ENCODE data around the gene FOXP1.

The FOXP1 gene

GRCh38 chr3:71195492-71195891 lies 388.0 kb downstream of the FOXP1 start:
- no peak for DNase-seq

- no peak for DNase-seq
Measured at GRCh38 chr3:71194785-71195184, 388.7 kb downstream of the FOXP1 start.

GRCh38 chr3:71191031-71191482 lies 392.5 kb downstream of the FOXP1 start:
- DNase-seq, result no peak

GRCh38 chr3:71189480-71189879 lies 394.0 kb downstream of the FOXP1 start:
- DNase-seq, result no peak

- DNase-seq, result no peak
Measured at GRCh38 chr3:71187715-71188114, 395.8 kb downstream of the FOXP1 start.

- DNase-seq, result no peak
Measured at GRCh38 chr3:71186801-71187200, 396.7 kb downstream of the FOXP1 start.

- no peak for DNase-seq
Measured at GRCh38 chr3:71185733-71186455, 397.6 kb downstream of the FOXP1 start.

GRCh38 chr3:71184252-71184651 lies 399.3 kb downstream of the FOXP1 start:
- no peak for DNase-seq

GRCh38 chr3:71183549-71183948 lies 400.0 kb downstream of the FOXP1 start:
- no peak for DNase-seq

GRCh38 chr3:71180524-71180923 lies 403.0 kb downstream of the FOXP1 start:
- no peak for DNase-seq

GRCh38 chr3:71177375-71177774 lies 406.2 kb downstream of the FOXP1 start:
- no peak for DNase-seq

GRCh38 chr3:71176366-71176765 lies 407.2 kb downstream of the FOXP1 start:
- DNase-seq, result no peak

- no peak for DNase-seq
Measured at GRCh38 chr3:71175691-71176365, 407.7 kb downstream of the FOXP1 start.

- DNase-seq, result no peak
Measured at GRCh38 chr3:71172951-71173350, 410.6 kb downstream of the FOXP1 start.

GRCh38 chr3:71172189-71172588 lies 411.3 kb downstream of the FOXP1 start:
- no peak for DNase-seq

- no peak for DNase-seq
Measured at GRCh38 chr3:71171247-71171646, 412.3 kb downstream of the FOXP1 start.

- no peak for DNase-seq
Measured at GRCh38 chr3:71168880-71169411, 414.6 kb downstream of the FOXP1 start.

GRCh38 chr3:71168121-71168721 lies 415.3 kb downstream of the FOXP1 start:
- DNase-seq, result no peak

GRCh38 chr3:71166339-71167240 lies 416.9 kb downstream of the FOXP1 start:
- DNase-seq, result peak; percentile 55

- DNase-seq, result no peak
Measured at GRCh38 chr3:71164881-71165280, 418.6 kb downstream of the FOXP1 start.

- no peak for DNase-seq
Measured at GRCh38 chr3:71163198-71163918, 420.2 kb downstream of the FOXP1 start.

- no peak for DNase-seq
Measured at GRCh38 chr3:71162221-71162620, 421.3 kb downstream of the FOXP1 start.
